HL-60 (cell line): Measurements from ENCODE around the gene PRODH.
A peak's percentile ranks its signal among the peaks of the same experiment; 100 is the strongest.
"Not testable (repeated sequence)": the region's sequence is repeated elsewhere in the genome, so short reads cannot be mapped to it uniquely, and the experiment has no call there.

Source experiments
- DNase-seq, 2 experiments: peaks; one replicate each; pipeline ENCODE4 v3.0.0-alpha.2; 2010 to 2020; ENCODE audit warnings: low read depth in 1 of 2, low spot score in 1 of 2
- H3K27ac ChIP-seq: fragments of 250-450 bp; sonication (Bioruptor Pico); replicated peaks from 2 replicates; pipeline ENCODE4 v1.5.1; 2020; ENCODE audit warnings: mild to moderate bottlenecking, moderate library complexity
- H3K27me3 ChIP-seq: fragments of 250-450 bp; sonication (Bioruptor Pico); 2 replicates; pipeline ENCODE4 v1.5.1; 2021; ENCODE audit warnings: mild to moderate bottlenecking, moderate library complexity; ENCODE audit not compliant: insufficient read depth, poor library complexity, severe bottlenecking
- H3K4me3 ChIP-seq: replicated peaks from 2 replicates; pipeline ENCODE4 v1.5.1; 2011; ENCODE audit warnings: mild to moderate bottlenecking, control low read depth, low read length; ENCODE audit not compliant: insufficient read depth
- GABPA ChIP-seq: IDR thresholded peaks from 2 replicates; pipeline ENCODE4 v1.6.1; 2012; ENCODE audit warnings: low read depth
- POLR2AphosphoS5 ChIP-seq: IDR thresholded peaks from 2 replicates; pipeline ENCODE4 v1.6.1; 2012; ENCODE audit warnings: low read depth
- REST ChIP-seq: IDR thresholded peaks from 2 replicates; pipeline ENCODE4 v1.6.1; 2012; ENCODE audit warnings: low read depth; ENCODE audit not compliant: insufficient replicate concordance
- SPI1 ChIP-seq: IDR thresholded peaks from 2 replicates; pipeline ENCODE4 v1.6.1; 2012; ENCODE audit warnings: low read depth, mild to moderate bottlenecking, borderline replicate concordance
- TF ChIP-seq, protein P1 (sequence below): IDR thresholded peaks from one replicate; pipeline ENCODE4 v1.5.1; 2011; ENCODE audit warnings: low read length, control low read depth, inconsistent platforms; ENCODE audit not compliant: insufficient read depth

Gene PRODH

GRCh38 chr22:18971321-18971751 lies 35.2 kb upstream of the PRODH start:
- peaks cover 12% of the 10 kb centered on the region for H3K27me3 ChIP-seq
- H3K27ac ChIP-seq = no peak overlapping the region
- DNase-seq = no peak
- TF ChIP-seq, protein P1, sequence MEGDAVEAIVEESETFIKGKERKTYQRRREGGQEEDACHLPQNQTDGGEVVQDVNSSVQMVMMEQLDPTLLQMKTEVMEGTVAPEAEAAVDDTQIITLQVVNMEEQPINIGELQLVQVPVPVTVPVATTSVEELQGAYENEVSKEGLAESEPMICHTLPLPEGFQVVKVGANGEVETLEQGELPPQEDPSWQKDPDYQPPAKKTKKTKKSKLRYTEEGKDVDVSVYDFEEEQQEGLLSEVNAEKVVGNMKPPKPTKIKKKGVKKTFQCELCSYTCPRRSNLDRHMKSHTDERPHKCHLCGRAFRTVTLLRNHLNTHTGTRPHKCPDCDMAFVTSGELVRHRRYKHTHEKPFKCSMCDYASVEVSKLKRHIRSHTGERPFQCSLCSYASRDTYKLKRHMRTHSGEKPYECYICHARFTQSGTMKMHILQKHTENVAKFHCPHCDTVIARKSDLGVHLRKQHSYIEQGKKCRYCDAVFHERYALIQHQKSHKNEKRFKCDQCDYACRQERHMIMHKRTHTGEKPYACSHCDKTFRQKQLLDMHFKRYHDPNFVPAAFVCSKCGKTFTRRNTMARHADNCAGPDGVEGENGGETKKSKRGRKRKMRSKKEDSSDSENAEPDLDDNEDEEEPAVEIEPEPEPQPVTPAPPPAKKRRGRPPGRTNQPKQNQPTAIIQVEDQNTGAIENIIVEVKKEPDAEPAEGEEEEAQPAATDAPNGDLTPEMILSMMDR = no peak
- TF ChIP-seq GABPA (no peak), REST (no peak), SPI1 (no peak), POLR2AphosphoS5 (no peak)
- H3K4me3 ChIP-seq = no peak overlapping the region

- TF ChIP-seq POLR2AphosphoS5 (no peak), REST (no peak), SPI1 (no peak), GABPA (no peak)
- TF ChIP-seq, protein P1 = no peak
- Histone ChIP-seq H3K27me3 (peaks cover 12% of the 10 kb centered on the region), H3K4me3 (peak overlapping the region; percentile 46), H3K27ac (no peak overlapping the region)
- no peak for DNase-seq
These were observed 34.8 kb upstream of the PRODH start for GRCh38 chr22:18970948-18971315.

DNA sequence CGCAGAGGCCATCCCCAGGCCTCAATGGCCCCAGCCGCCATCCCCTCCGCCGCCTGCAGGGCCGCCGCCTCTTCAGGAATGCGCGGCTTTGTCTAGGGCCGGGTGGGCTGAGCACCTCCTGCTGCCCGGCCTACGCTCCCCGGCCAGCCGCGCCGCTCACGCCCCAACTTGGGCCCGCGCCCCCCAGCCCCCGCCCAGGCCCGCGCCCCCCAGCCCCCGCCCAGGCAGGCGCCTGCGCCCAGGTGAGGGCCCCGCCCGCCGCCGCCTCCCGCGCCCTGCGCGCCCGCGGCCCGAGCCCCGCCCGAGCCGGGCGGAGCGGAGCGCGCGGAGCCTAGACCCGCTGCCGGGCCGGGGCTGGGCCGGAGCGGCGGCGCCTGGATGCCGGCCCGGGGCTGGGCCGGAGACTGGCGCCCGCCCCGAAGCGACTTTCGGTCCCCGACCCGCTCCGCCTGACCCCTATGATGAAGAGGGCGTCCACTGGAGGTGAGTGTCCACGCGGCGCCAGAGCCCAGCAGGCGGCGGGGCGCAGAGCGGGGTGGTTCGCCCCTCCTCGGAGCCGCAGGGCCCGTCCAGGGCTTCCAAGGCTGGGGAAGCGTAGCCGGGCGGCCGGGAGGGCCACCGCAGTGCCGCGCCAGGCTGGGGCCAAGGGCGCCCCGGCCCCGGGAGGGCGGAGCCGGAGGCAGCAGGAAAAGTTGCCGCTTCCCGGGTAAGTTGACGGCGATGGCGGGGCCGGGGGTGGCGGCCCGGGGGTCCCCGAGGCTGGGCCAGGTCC lies 34.3 kb upstream of the PRODH start:
- H3K27ac ChIP-seq = no peak overlapping the region
- DNase-seq = no peak
- peak overlapping the region; percentile 46 for H3K4me3 ChIP-seq
- TF ChIP-seq GABPA (no peak), POLR2AphosphoS5 (no peak), REST (no peak), SPI1 (no peak)
- TF ChIP-seq, protein P1 = no peak
- peaks cover 12% of the 10 kb centered on the region for H3K27me3 ChIP-seq

DNA sequence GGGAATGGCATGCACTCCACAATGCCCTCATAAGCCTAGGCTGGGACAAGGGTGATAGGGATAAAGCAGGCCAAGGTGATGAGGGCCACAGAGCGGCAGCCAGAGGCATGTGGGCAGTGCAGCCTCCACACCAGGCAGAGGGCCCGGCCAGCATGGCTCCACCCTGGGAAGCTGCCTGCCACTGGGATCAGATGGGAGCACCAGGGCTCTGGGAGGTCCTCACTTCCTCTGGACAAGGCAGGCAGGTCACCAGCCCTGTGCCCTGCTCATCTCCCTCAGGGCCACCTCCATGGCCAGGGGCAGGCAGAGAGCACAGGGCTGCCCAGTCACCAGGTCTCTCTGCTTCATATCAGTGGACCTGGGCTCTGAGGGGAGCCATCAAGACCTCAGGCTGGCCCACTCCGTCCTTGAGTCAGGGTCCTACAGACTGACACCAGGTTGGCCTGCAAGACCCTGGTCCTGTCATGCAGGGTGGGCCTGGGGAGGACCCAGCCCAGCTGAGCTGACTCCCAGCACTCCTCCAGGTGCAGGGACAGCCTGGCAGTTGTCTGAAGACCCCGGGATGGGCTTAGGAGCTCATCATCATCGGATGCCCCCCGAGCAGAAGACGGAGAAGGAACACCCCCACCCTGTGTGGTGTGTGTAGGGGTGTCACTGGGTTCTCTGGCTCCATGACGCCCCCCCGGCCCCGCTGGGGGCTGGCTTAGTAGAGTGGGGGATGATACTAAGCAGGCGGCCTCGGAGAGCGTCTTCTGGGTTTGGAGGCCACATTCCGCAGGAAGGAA lies 33.3 kb upstream of the PRODH start:
- not testable (repeated sequence) for H3K4me3 ChIP-seq, H3K27ac ChIP-seq, DNase-seq
- H3K27me3 ChIP-seq = peaks cover 12% of the 10 kb centered on the region
